ENCODE measurements around the gene MTMR12. TPM values are rescaled to one million over a fixed set of nuclear protein-coding genes. Genes with fewer than 3 reads are reported as not detected.

The MTMR12 gene
- total and polyA plus RNA-seq, 4 donors, result 7.8 to 43.3 (median 23.8) TPM

GRCh38 chr5:32225445-32225844 lies 87.3 kb downstream of the MTMR12 start:
- no peak for TF ChIP-seq CTCF (IDR thresholded peaks at IDR 0.05; ENCODE audit: control extremely low read depth, extremely low read depth)
- no peaks in the 10 kb centered on the region for H3K27me3 ChIP-seq (ENCODE audit: control insufficient read depth in 3 of 3, insufficient read depth in 3 of 3, low read length in 2 of 3)
- H3K9me3 ChIP-seq (ENCODE audit: control insufficient read depth in 4 of 4, insufficient read depth in 3 of 4, low read length in 3 of 4), result no peaks in the 10 kb centered on the region
- no peak overlapping the region for H3K4me3 ChIP-seq
- ATAC-seq (ENCODE audit: insufficient read depth, low FRiP score), result peak; percentile 36
- H3K36me3 ChIP-seq (ENCODE audit: control insufficient read depth in 4 of 4, insufficient read depth in 4 of 4, low read length in 4 of 4), result peaks cover 5 to 13% (median 7%) of the 10 kb centered on the region in 4 donors
- peaks cover 0 to 7% (median 0%) of the 10 kb centered on the region in 5 donors for H3K4me1 ChIP-seq (ENCODE audit: control insufficient read depth in 5 of 5, insufficient read depth in 5 of 5, low read length in 5 of 5)
- peak overlapping the region in 1 of 2 donors; percentile 63 for H3K27ac ChIP-seq (ENCODE audit: low read depth in 1 of 2, low read length in 1 of 2)
- WGBS, 2 donors, result 59 to 79% methylated on average over 5 of the region's 5 CpGs
- DNase-seq, result peak in 1 of 3 donors; percentile 14
- no peak overlapping the region for H3K9ac ChIP-seq (ENCODE audit: insufficient read depth in 1 of 2, low read length in 2 of 2)

- TF ChIP-seq CTCF (IDR thresholded peaks at IDR 0.05; ENCODE audit: control extremely low read depth, extremely low read depth), result no peak
- DNase-seq (peak in 1 of 3 donors; percentile 35), ATAC-seq (ENCODE audit: insufficient read depth, low FRiP score) (peak; percentile 78)
- no peaks in the 10 kb centered on the region for H3K9me3 ChIP-seq (ENCODE audit: control insufficient read depth in 4 of 4, insufficient read depth in 3 of 4, low read length in 3 of 4)
- peak overlapping the region in 1 of 2 donors; percentile 51 for H3K27ac ChIP-seq (ENCODE audit: low read depth in 1 of 2, low read length in 1 of 2)
- 55 to 77% methylated on average over 1 of the region's 1 CpG for WGBS, 2 donors
- peaks cover 0 to 7% (median 0%) of the 10 kb centered on the region in 5 donors for H3K4me1 ChIP-seq (ENCODE audit: control insufficient read depth in 5 of 5, insufficient read depth in 5 of 5, low read length in 5 of 5)
- H3K9ac ChIP-seq (ENCODE audit: insufficient read depth in 1 of 2, low read length in 2 of 2), result no peak overlapping the region
- peaks cover 5 to 6% (median 5%) of the 10 kb centered on the region in 4 donors for H3K36me3 ChIP-seq (ENCODE audit: control insufficient read depth in 4 of 4, insufficient read depth in 4 of 4, low read length in 4 of 4)
- H3K27me3 ChIP-seq (ENCODE audit: control insufficient read depth in 3 of 3, insufficient read depth in 3 of 3, low read length in 2 of 3), result no peaks in the 10 kb centered on the region
- no peak overlapping the region for H3K4me3 ChIP-seq
These were observed 88.6 kb downstream of the MTMR12 start for GRCh38 chr5:32223972-32224609.

GRCh38 chr5:32222723-32223470 lies 89.8 kb downstream of the MTMR12 start:
- H3K27me3 ChIP-seq (ENCODE audit: control insufficient read depth in 3 of 3, insufficient read depth in 3 of 3, low read length in 2 of 3), result no peaks in the 10 kb centered on the region
- H3K9me3 ChIP-seq (ENCODE audit: control insufficient read depth in 4 of 4, insufficient read depth in 3 of 4, low read length in 3 of 4), result no peaks in the 10 kb centered on the region
- TF ChIP-seq CTCF (IDR thresholded peaks at IDR 0.05; ENCODE audit: control extremely low read depth, extremely low read depth), result no peak
- no peak overlapping the region for H3K27ac ChIP-seq (ENCODE audit: low read depth in 1 of 2, low read length in 1 of 2)
- DNase-seq, result peak in 1 of 3 donors; percentile 37
- 65 to 86% methylated on average over 5 of the region's 5 CpGs for WGBS, 2 donors
- ATAC-seq (ENCODE audit: insufficient read depth, low FRiP score), result peak; percentile 31
- H3K36me3 ChIP-seq (ENCODE audit: control insufficient read depth in 4 of 4, insufficient read depth in 4 of 4, low read length in 4 of 4), result peaks cover 0 to 3% (median 0%) of the 10 kb centered on the region in 4 donors
- peaks cover 0 to 7% (median 3%) of the 10 kb centered on the region in 5 donors for H3K4me1 ChIP-seq (ENCODE audit: control insufficient read depth in 5 of 5, insufficient read depth in 5 of 5, low read length in 5 of 5)
- H3K9ac ChIP-seq (ENCODE audit: insufficient read depth in 1 of 2, low read length in 2 of 2), result no peak overlapping the region
- H3K4me3 ChIP-seq, result no peak overlapping the region
